ENCODE measurements around the gene ODF4. TPM values are rescaled to one million over a fixed set of nuclear protein-coding genes. Genes with fewer than 3 reads are reported as not detected.
A peak's percentile ranks its signal among the peaks of the same experiment; 100 is the strongest.

Gene ODF4
- total RNA-seq, 1 experiment from 2014 or later: not detected

GRCh38 chr17:8312251-8312650, 27.4 kb upstream of the ODF4 start:
- H3K27me3 ChIP-seq (replicated peaks; ENCODE audit: insufficient read depth, low read depth, low read length, poor library complexity): peaks cover 37% of the 10 kb centered on the region
- intact Hi-C loops (cut with micrococcal nuclease; ENCODE audit: unreplicated experiment): no loop called here
- no TSS peak for BruUV-seq (replicated peaks)
- no peaks in the 10 kb centered on the region for H3K4me1 ChIP-seq (ENCODE audit: insufficient read depth, low read length, poor library complexity, severe bottlenecking)
- POLR2A ChIA-PET (ENCODE audit: low non-redundant PET): no interaction called here
- H3K36me3 ChIP-seq (ENCODE audit: insufficient read depth, low read length, poor library complexity, severe bottlenecking): no peaks in the 10 kb centered on the region
- TF ChIP-seq EZH2 (IDR thresholded peaks at IDR 0.05; ENCODE audit: borderline replicate concordance, low read depth, low read length, poor library complexity, severe bottlenecking): no peak
- TF ChIP-seq, protein P1, sequence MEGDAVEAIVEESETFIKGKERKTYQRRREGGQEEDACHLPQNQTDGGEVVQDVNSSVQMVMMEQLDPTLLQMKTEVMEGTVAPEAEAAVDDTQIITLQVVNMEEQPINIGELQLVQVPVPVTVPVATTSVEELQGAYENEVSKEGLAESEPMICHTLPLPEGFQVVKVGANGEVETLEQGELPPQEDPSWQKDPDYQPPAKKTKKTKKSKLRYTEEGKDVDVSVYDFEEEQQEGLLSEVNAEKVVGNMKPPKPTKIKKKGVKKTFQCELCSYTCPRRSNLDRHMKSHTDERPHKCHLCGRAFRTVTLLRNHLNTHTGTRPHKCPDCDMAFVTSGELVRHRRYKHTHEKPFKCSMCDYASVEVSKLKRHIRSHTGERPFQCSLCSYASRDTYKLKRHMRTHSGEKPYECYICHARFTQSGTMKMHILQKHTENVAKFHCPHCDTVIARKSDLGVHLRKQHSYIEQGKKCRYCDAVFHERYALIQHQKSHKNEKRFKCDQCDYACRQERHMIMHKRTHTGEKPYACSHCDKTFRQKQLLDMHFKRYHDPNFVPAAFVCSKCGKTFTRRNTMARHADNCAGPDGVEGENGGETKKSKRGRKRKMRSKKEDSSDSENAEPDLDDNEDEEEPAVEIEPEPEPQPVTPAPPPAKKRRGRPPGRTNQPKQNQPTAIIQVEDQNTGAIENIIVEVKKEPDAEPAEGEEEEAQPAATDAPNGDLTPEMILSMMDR (conservative IDR thresholded peaks at IDR 0.05; ENCODE audit: low read depth, low read length): no peak
- no peak for DNase-seq (ENCODE audit: low spot score)
- H3K4me3 ChIP-seq (ENCODE audit: low read depth, low read length, poor library complexity, severe bottlenecking): no peak overlapping the region
- H3K9me3 ChIP-seq (ENCODE audit: low read depth, low read length, poor library complexity, severe bottlenecking): no peaks in the 10 kb centered on the region
- no peak overlapping the region for H3K27ac ChIP-seq (ENCODE audit: low read depth, low read length, poor library complexity, severe bottlenecking)
- CTCF ChIA-PET: no interaction called here

GRCh38 chr17:8312726-8313600, 26.7 kb upstream of the ODF4 start:
- H3K9me3 ChIP-seq (ENCODE audit: low read depth, low read length, poor library complexity, severe bottlenecking): no peaks in the 10 kb centered on the region
- CTCF ChIA-PET: no interaction called here
- no peaks in the 10 kb centered on the region for H3K36me3 ChIP-seq (ENCODE audit: insufficient read depth, low read length, poor library complexity, severe bottlenecking)
- TF ChIP-seq, protein P1 (conservative IDR thresholded peaks at IDR 0.05; ENCODE audit: low read depth, low read length): no peak
- no peak for TF ChIP-seq EZH2 (IDR thresholded peaks at IDR 0.05; ENCODE audit: borderline replicate concordance, low read depth, low read length, poor library complexity, severe bottlenecking)
- H3K4me3 ChIP-seq (ENCODE audit: low read depth, low read length, poor library complexity, severe bottlenecking): no peak overlapping the region
- no peak overlapping the region for H3K27ac ChIP-seq (ENCODE audit: low read depth, low read length, poor library complexity, severe bottlenecking)
- peaks cover 37% of the 10 kb centered on the region for H3K27me3 ChIP-seq (replicated peaks; ENCODE audit: insufficient read depth, low read depth, low read length, poor library complexity)
- DNase-seq (ENCODE audit: low spot score): no peak
- intact Hi-C loops (cut with micrococcal nuclease; ENCODE audit: unreplicated experiment): no loop called here
- POLR2A ChIA-PET (ENCODE audit: low non-redundant PET): no interaction called here
- BruUV-seq (replicated peaks): no TSS peak
- no peaks in the 10 kb centered on the region for H3K4me1 ChIP-seq (ENCODE audit: insufficient read depth, low read length, poor library complexity, severe bottlenecking)

GRCh38 chr17:8314797-8315763, 24.6 kb upstream of the ODF4 start:
- Histone ChIP-seq H3K9me3 (ENCODE audit: low read depth, low read length, poor library complexity, severe bottlenecking) (no peaks in the 10 kb centered on the region), H3K27me3 (replicated peaks; ENCODE audit: insufficient read depth, low read depth, low read length, poor library complexity) (peaks cover 37% of the 10 kb centered on the region), H3K27ac (ENCODE audit: low read depth, low read length, poor library complexity, severe bottlenecking) (no peak overlapping the region), H3K4me3 (ENCODE audit: low read depth, low read length, poor library complexity, severe bottlenecking) (peak overlapping the region; percentile 8), H3K4me1 (ENCODE audit: insufficient read depth, low read length, poor library complexity, severe bottlenecking) (no peaks in the 10 kb centered on the region), H3K36me3 (ENCODE audit: insufficient read depth, low read length, poor library complexity, severe bottlenecking) (no peaks in the 10 kb centered on the region)
- DNase-seq (ENCODE audit: low spot score): no peak
- TF ChIP-seq, protein P1 (conservative IDR thresholded peaks at IDR 0.05; ENCODE audit: low read depth, low read length): no peak
- TF ChIP-seq EZH2 (IDR thresholded peaks at IDR 0.05; ENCODE audit: borderline replicate concordance, low read depth, low read length, poor library complexity, severe bottlenecking): no peak
- BruUV-seq (replicated peaks): no TSS peak
- POLR2A ChIA-PET (ENCODE audit: low non-redundant PET): interaction anchor here (0.5 kb wide), 1 partner anchor 279 kb away, joined by 3 read pairs; no protein-coding TSS in a partner anchor
- intact Hi-C loops (cut with micrococcal nuclease; ENCODE audit: unreplicated experiment): no loop called here
- CTCF ChIA-PET: no interaction called here
